Right lobe of liver (tissue), 4 donors: ENCODE measurements around the gene ALG1.
"Not testable (repeated sequence)": the region's sequence is repeated elsewhere in the genome, so short reads cannot be mapped to it uniquely, and the experiment has no call there.

Experiments
- CTCF ChIP-seq, 4 donors: fragments of 200-600 bp in 3 of 4; fragments of 450-650 bp in 1 of 4; IDR thresholded peaks; one replicate each; pipeline versions ENCODE4 v1.5.1 to v1.8.0; 2016 to 2022; ENCODE audit warnings: antibody characterized with exemption in 4 of 4, mild to moderate bottlenecking in 2 of 4
- POLR2A ChIP-seq: fragments of 450-650 bp; IDR thresholded peaks from one replicate; pipeline ENCODE4 v1.6.1; 2017; ENCODE audit warnings: antibody characterized with exemption, mild to moderate bottlenecking
- donor health status: DM: no; HTN: no; CAD: no.
- donor health status: DM: no; HTN: no; CAD: no.
- donor health status: DM: no; HTN: yes; CAD: no.

- TF ChIP-seq CTCF (IDR thresholded peaks at IDR 0.05); POLR2A: not testable (repeated sequence)
Observed at GRCh38 chr16:5116780-5117295, 45.2 kb downstream of the ALG1 start.
